GM11168 (cell line): ENCODE measurements around the gene RTBDN.
"Not testable (repeated sequence)": the region's sequence is repeated elsewhere in the genome, so short reads cannot be mapped to it uniquely, and the experiment has no call there.

ENCODE experiments used
- in situ Hi-C: fragments of 300-500 bp; cut with MboI; formaldehyde crosslinking; loops from one replicate; pipeline ENCODE4 v1.12.0; 2022; ENCODE audit warnings: low sequenced_read_pairs; ENCODE audit not compliant: unreplicated experiment

The RTBDN gene

GRCh38 chr19:12858041-12858928 is 23.9 kb upstream of the RTBDN start:
- in situ Hi-C loops = no loop called here

GRCh38 chr19:12856653-12857052 is 22.3 kb upstream of the RTBDN start:
- in situ Hi-C loops = no loop called here

- in situ Hi-C loops = no loop called here
Observed at GRCh38 chr19:12847159-12848139, 13.1 kb upstream of the RTBDN start.

GRCh38 chr19:12846613-12847012 is 12.2 kb upstream of the RTBDN start:
- in situ Hi-C loops = not testable (repeated sequence)

- in situ Hi-C loops = no loop called here
Observed at GRCh38 chr19:12843999-12844732, 9.8 kb upstream of the RTBDN start.

- in situ Hi-C loops = no loop called here
Observed at GRCh38 chr19:12843328-12843727, 8.9 kb upstream of the RTBDN start.

- in situ Hi-C loops = no loop called here
Observed at GRCh38 chr19:12842511-12842910, 8.1 kb upstream of the RTBDN start.

- in situ Hi-C loops = no loop called here
Observed at GRCh38 chr19:12841094-12841493, 6.7 kb upstream of the RTBDN start.

GRCh38 chr19:12840091-12841079 is 6.0 kb upstream of the RTBDN start:
- in situ Hi-C loops = no loop called here

GRCh38 chr19:12838886-12839756 is 4.7 kb upstream of the RTBDN start:
- in situ Hi-C loops = no loop called here

- in situ Hi-C loops = no loop called here
Observed at GRCh38 chr19:12838182-12838885, 4.0 kb upstream of the RTBDN start, which contains the start of gene MAST1. MAST1 (plus strand) TSS chr19:12838515; CDS start chr19:12838573, 58 bp downstream.

- in situ Hi-C loops = no loop called here
Observed at GRCh38 chr19:12837225-12837624, 2.8 kb upstream of the RTBDN start.

- in situ Hi-C loops = no loop called here
Observed at GRCh38 chr19:12836529-12836863, 2.1 kb upstream of the RTBDN start.

- in situ Hi-C loops = no loop called here
Observed at GRCh38 chr19:12834976-12835757, 788 bp upstream of the RTBDN start.

GRCh38 chr19:12833738-12834565 is 427 bp downstream of the RTBDN start:
- in situ Hi-C loops = no loop called here

GRCh38 chr19:12833418-12833737 is 1.0 kb downstream of the RTBDN start:
- in situ Hi-C loops = no loop called here
